GM19395 (cell line): ENCODE measurements around the gene SCN2B.

ENCODE experiments used
- ATAC-seq: cut with Tn5 transposase; IDR thresholded peaks from one replicate; pipeline ENCODE4 v1.9.1; 2021; ENCODE audit warnings: mild to moderate bottlenecking, moderate library complexity; ENCODE audit not compliant: unreplicated experiment

SCN2B gene

DNA sequence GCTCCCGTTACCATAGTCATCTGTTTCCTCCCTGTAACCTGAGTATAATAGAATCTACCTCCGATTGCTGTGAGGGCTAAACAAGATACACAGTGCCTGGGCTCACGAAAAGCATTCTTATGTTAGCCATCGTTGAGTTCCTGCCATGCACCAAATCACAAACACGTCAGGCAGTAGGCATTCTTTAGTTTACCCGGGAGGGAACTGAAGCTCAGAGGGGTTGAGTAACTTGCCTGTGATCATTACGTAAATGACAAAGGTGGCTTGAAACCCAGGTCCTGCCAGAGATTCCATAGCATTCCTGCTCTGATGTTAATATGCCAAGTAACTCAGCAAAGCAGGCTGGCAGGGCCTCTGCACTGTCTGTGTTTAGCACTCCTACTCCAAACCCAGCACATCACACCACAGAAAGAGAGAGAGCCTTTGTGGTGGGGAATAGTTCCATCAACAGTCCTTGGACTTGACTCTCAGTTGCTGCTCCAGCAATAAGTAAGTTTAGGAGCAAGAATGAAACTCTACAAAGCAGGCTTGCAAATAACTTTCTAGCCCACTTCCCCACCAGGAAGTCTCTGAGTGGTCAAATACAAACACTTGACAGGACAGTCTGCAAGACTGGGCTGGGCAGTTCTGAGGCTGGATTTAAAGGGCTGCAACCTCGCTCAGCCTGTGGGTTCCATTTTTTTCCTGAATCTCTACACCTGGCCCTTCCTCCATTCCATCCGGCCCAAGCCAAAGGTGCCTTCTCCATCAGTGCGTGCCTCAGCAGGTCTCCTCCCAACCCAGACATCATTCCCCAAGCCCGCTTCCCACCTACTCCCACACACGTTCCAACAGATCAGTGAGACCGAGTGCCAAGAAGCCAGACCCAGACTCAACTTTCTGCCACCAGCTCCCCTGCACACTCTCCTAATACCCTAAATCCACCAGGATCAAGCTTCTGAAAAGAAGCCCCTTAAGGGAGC, 1.1 kb downstream of the SCN2B start:
- ATAC-seq: no peak

DNA sequence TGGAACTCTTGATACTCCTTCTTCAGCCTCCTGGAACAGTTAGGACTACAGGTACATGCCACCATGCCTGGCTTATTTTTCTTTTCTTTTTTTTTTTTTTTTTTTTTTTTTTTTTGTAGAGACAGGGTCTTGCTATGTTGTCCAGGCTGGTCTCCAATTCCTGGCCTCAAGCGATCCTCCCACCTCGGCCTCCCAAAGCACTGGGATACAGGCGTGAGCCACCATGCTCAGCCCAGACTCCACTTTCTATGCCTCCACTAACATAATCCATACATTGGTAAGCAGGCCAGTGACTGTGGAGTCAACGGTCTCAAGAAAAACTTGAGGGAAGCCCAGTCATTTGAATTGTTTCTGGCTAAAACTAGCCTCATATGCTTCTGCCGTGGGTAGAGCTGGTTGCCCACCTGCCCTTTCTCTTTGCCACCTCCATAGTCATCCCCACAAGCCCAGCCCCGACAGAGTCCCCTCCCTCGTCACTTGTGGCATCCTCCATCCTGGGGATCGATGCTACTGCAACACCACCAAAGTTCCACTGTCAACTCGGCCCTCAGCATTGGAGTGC, 2.4 kb downstream of the SCN2B start:
- ATAC-seq: no peak

DNA sequence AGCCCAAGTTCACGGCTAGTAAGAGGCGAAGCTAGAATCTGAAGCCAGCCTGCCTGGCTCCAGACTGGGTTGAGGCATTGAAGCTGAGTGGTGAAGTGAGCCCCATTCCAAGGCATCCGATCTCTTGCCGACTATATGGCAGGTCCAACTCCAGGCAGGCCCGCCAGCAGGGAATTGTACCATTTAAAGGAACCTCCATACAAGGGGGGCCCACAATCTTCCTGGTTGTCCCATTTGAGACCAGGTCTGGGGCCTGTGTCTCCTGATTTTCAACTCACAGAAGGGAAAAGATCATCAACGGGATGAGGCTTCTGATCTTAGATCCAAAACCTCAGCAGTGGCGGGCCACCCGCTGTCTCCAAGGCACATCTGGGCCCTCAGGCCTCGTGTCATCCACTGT, 4.1 kb downstream of the SCN2B start:
- no peak for ATAC-seq

- ATAC-seq: no peak
Measured at GRCh38 chr11:118171269-118172062, 5.0 kb downstream of the SCN2B start.

DNA sequence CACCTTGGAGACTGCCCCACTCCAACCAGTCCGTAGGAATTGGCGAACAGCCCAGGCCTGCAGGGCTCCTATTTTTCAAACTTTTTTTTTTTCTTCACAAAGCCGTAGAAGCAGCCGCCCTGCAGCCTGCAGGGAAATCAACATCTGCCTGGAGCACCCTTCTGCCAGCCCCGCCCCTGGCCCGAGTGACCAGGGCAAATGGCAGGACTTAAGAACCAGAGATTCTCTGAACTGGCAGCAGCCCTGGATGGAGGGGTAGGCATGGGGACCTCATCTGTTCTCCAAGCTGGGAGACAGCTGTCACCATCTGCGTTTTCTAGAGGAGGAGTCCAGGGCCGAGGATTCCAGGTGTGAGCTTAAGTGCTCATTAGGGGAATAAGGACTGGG, 5.6 kb downstream of the SCN2B start:
- ATAC-seq: no peak

DNA sequence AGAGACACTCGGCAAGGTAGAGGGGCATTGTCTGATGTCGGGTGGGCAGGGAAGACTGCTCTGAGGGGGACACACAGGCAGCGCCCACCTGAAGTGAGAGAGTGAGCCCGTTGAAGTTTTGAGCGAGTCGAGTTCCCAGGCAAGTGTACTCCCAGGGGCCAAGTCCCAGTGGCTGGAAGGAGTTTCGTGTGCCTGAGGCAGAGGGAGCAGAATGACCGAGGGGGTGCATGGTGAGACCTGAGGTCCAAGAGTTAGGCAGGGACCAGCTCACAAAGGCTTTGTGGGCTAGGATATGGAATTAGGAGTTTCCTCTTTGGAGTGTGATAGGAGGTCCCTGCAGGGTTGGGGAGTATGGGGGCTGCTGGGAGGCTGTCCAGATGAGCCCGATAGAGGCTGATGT, 6.2 kb downstream of the SCN2B start:
- no peak for ATAC-seq

- no peak for ATAC-seq
Measured at GRCh38 chr11:118169300-118170140, 6.9 kb downstream of the SCN2B start.

DNA sequence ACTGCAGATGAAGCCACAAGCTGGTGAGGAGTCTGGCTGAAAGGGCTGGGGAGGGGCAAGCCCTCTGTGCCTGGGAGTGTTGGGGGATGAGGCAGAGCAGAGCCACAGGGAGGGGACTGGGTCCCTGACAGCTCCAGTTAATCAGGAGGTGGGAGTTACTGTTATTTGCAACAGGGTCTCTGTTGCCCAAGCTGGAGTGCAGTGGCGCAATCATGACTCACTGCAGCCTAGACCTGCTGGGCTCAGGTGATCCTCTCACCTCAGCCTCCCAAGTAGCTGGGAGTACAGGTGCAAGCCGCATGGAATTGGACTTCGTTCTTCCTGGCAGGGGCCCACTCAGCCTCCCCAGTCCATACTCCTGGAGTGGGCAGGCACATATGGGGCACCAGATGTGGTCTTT, 7.7 kb downstream of the SCN2B start:
- ATAC-seq: no peak

GRCh38 chr11:118168316-118168715, 8.1 kb downstream of the SCN2B start:
- no peak for ATAC-seq

GRCh38 chr11:118167906-118168305, 8.5 kb downstream of the SCN2B start:
- ATAC-seq: no peak

DNA sequence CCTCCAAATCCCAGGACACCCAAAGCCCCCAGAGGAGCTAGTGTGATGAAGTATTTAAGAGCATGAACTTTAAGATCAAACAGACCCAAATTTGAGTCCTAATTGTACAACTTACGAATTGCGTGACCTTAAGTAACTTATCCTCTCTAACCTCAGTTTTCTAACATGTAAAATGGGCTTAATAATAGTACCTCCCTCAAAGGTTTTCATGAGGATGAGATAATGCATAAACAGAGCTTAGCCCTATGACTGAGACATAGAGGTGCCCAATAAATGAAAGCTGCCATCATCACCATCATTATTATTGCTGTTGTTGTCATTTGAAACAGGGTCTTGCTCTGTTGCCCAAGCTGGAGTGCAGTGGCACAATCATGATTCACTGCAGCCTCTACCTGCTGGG, 9.2 kb downstream of the SCN2B start:
- ATAC-seq: no peak

DNA sequence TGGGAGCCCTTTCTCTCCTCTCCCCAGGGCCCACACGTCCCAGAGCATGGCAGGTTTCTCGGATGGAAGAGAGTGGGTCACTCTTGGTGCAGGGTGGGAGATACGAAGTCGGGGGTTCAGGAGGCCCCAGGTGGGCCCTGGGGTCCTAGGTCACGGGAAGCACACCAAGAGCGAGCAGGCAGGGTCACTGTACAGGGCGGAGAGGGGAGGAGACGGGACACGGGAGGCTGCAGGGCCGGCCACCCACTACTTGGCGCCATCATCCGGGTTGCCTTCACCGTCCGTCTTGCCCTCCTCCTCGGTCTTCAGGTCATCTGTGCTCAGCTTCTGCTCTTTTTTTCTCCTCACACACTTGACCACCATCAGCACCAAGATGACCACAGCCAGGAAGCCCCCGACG, 9.8 kb downstream of the SCN2B start:
- no peak for ATAC-seq

DNA sequence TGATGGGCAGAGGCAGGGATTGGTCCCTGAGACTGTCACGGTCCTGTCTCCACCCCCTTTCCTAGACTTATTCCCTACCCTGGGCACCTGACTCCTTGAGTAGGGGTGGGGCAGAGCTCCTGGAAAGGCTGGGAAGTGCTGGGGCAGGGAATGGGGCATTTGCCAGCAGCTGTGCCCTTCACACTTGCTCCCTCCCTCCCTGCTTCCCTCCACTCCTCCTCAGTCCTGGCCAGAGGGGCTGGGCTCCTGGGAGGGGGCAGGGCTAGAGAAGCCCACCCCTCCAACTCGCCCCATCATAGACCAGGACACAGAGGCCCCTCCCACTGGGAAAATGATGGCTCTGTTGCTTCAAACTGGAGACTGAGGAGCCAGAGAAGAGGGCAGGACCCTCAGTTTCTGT, 11.6 kb downstream of the SCN2B start:
- ATAC-seq: no peak

GRCh38 chr11:118163494-118163893, 12.9 kb downstream of the SCN2B start:
- ATAC-seq: no peak

- no peak for ATAC-seq
Measured at GRCh38 chr11:118162846-118163245, 13.6 kb downstream of the SCN2B start.

DNA sequence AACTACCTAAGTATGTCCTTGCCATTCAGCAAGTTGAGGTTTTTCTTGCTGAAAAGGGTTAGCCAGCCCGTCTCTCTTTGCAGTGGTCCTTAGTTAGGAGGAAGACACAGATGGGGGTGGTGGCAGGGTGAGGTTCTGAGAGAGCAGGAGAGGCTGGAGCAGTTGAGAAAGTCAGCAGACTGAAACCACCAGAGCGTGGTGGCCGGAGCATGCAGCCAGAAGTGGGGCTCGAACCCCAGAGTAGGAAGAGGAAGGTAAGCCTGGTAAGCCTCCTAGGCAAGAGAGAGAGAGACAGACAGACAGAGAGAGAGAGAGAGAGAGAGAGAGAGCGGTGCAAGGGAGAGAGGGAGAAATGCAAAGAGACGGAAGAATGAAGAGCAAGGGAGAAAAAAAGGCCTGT, 14.7 kb downstream of the SCN2B start:
- no peak for ATAC-seq

DNA sequence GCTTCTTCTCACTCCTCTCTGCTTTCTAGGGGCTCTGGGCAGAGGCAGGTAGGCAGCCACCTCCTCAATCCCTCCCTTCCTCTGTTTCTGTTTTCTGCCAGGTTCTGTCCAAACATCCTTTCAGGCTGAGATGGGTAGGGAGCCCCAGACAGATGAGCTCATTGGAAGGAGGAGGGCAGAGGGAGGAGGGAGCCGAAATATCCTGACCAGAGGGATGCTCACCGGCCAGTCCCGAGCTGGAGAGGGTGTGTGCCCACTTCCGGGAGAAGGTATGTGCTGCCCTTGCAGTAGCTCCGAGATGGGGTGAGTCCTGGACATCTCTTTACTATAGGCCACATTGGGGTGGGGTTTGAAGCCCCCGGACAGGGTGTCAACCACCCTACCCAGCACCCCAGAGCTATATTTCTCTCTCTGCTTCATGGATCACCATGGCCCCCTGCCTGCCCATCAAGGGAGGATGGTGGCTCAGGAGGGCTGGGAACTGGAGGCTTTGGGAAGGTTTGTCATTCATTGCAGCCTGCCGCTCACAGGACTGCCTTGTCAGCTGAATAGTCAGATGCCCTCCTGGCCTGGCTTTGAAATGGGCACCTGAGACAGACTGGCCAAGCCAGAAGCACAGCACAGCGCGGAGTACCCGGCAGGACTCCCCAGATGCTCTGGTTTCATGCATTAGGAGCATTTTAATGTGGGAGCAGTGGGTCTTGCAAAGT, 19.1 kb downstream of the SCN2B start:
- ATAC-seq: no peak

GRCh38 chr11:118156531-118157185, 19.8 kb downstream of the SCN2B start:
- ATAC-seq: no peak

DNA sequence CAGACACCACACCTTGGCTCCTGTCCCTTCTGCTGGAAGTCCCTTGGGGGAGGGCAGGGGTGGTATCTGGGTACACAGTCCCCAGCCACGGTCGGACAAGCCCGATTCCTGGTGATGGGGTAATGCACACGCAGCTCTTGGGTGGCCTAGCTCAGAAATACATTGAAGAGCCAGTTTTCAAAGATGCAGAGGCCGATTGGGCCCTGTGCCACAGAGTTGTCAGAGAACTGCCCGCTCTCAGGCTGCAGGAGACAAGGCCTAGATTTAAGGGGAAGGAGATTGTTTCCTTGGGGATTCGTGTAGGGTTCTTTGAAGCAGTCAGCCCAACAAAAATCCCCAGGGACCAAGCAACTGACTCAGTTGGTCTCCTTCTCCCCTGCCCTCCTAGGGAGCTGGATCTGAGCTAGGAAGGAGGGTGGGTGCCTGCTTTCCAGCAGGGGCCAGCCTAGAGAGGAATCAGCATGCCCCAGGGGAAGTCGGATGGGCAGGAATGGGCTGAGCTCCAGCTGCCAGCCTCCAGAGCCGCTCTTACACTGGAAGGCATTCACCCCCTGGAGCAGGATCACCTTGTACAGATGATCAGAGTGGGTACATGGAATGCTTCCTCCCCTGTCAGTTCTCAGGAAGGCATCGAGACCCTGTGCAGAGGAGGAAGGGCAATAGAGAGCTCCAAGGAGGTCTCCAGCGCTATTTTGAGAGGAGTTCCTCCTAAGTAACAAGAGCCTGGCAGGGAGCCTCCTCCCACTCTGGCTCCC, 20.5 kb downstream of the SCN2B start:
- no peak for ATAC-seq
